IMR-90 (cell line): ENCODE results near the gene RNU5D-1. TPM values are rescaled to one million over a fixed set of nuclear protein-coding genes. Genes with fewer than 3 reads are reported as not detected.

Source experiments
- ATAC-seq: fragments of 200-7000 bp; cut with Tn5 transposase; 2 replicates; pipeline ENCODE4 v1.9.1; 2020; ENCODE audit warnings: low read depth, mild to moderate bottlenecking, moderate library complexity
- BruUV-seq: library from RNA; stranded (reverse); fragments of 400-500 nt; replicated peaks from 2 replicates; lab custom pipeline; 2021; lab: Mats Ljungman, UMichigan
- CTCF ChIA-PET: fragments of 300-600 bp; formaldehyde crosslinking; extraction: SDS; loops from one replicate; lab custom pipeline; 2021; ENCODE audit warnings: antibody characterized with exemption; lab: Yijun Ruan, JAX
- POLR2A ChIA-PET: fragments of 300-600 bp; sonication (Branson Sonifier 250); formaldehyde crosslinking; loops from one replicate; lab custom pipeline; 2022; ENCODE audit warnings: antibody characterized with exemption; ENCODE audit not compliant: unreplicated experiment; lab: Charles Lee
- DNase-seq: peaks from one replicate; pipeline ENCODE4 v3.0.0; 2013
- H2AFZ ChIP-seq: replicated peaks from 2 replicates; pipeline ENCODE3; 2013; ENCODE audit warnings: low read length, mild to moderate bottlenecking; ENCODE audit not compliant: poor library complexity
- H2AK5ac ChIP-seq: 2 replicates; pipeline ENCODE4 v1.6.1; 2013; ENCODE audit warnings: low read depth, low read length, inconsistent platforms
- H2AK9ac ChIP-seq: replicated peaks from 2 replicates; pipeline ENCODE3; 2013; ENCODE audit warnings: mild to moderate bottlenecking, low read depth, low read length, moderate library complexity; ENCODE audit not compliant: poor library complexity
- H2BK120ac ChIP-seq: 2 replicates; pipeline ENCODE4 v1.6.1; 2013; ENCODE audit warnings: low read depth, low read length, inconsistent platforms
- H2BK15ac ChIP-seq: 3 replicates; pipeline ENCODE4 v1.6.1; 2013; ENCODE audit warnings: low read depth, low read length, inconsistent platforms
- H2BK20ac ChIP-seq: 2 replicates; pipeline ENCODE4 v1.6.1; 2013; ENCODE audit warnings: low read depth, mild to moderate bottlenecking, inconsistent platforms, low read length, moderate library complexity
- H2BK5ac ChIP-seq: 2 replicates; pipeline ENCODE4 v1.6.1; 2013; ENCODE audit warnings: mild to moderate bottlenecking, low read depth, low read length, inconsistent platforms; ENCODE audit not compliant: poor library complexity, severe bottlenecking
- H3K14ac ChIP-seq: replicated peaks from 2 replicates; pipeline ENCODE4 v1.6.1; 2013; ENCODE audit warnings: low read depth, low read length, inconsistent platforms
- H3K18ac ChIP-seq: 2 replicates; pipeline ENCODE4 v1.6.1; 2013; ENCODE audit warnings: low read depth, low read length, control low read depth
- H3K23ac ChIP-seq: 2 replicates; pipeline ENCODE4 v1.6.1; 2013; ENCODE audit warnings: low read depth, low read length, inconsistent platforms
- H3K27ac ChIP-seq: 2 replicates; pipeline ENCODE4 v1.5.1; 2013; ENCODE audit warnings: mild to moderate bottlenecking, control low read depth, low read length; ENCODE audit not compliant: insufficient read depth
- H3K27me3 ChIP-seq: 2 replicates; pipeline ENCODE4 v1.6.1; 2013; ENCODE audit warnings: low read length; ENCODE audit not compliant: control insufficient read depth, insufficient read depth
- H3K36me3 ChIP-seq: 2 replicates; pipeline ENCODE4 v1.6.1; 2013; ENCODE audit warnings: low read length, mixed read lengths; ENCODE audit not compliant: control insufficient read depth, insufficient read depth
- H3K4ac ChIP-seq: 2 replicates; pipeline ENCODE4 v1.6.1; 2013; ENCODE audit warnings: low read depth, low read length, inconsistent platforms
- H3K4me1 ChIP-seq: 2 replicates; pipeline ENCODE4 v1.6.1; 2013; ENCODE audit warnings: low read length, mixed read lengths; ENCODE audit not compliant: control insufficient read depth, insufficient read depth
- H3K4me2 ChIP-seq: 2 replicates; pipeline ENCODE4 v1.6.1; 2013; ENCODE audit warnings: low read depth, mild to moderate bottlenecking, control low read depth, low read length, moderate library complexity
- H3K4me3 ChIP-seq: 2 replicates; pipeline ENCODE4 v1.5.1; 2013; ENCODE audit warnings: low read depth, mild to moderate bottlenecking, control low read depth, low read length, moderate library complexity; ENCODE audit not compliant: insufficient read depth
- H3K56ac ChIP-seq: 2 replicates; pipeline ENCODE4 v1.6.1; 2013; ENCODE audit warnings: low read length, inconsistent platforms; ENCODE audit not compliant: insufficient read depth; ENCODE audit errors: extremely low read depth
- H3K79me1 ChIP-seq, 2 experiments: 2 replicates each; pipeline ENCODE4 v1.6.1; 2013; ENCODE audit warnings: low read length in 2 of 2, inconsistent platforms in 1 of 2, low read depth in 1 of 2
- H3K9ac ChIP-seq: 2 replicates; pipeline ENCODE4 v1.6.1; 2013; ENCODE audit warnings: low read depth, low read length, control low read depth
- H3K9me1 ChIP-seq: 2 replicates; pipeline ENCODE4 v1.6.1; 2013; ENCODE audit warnings: low read length, inconsistent platforms; ENCODE audit not compliant: insufficient read depth
- H3K9me3 ChIP-seq: 2 replicates; pipeline ENCODE4 v1.6.1; 2013; ENCODE audit warnings: low read length; ENCODE audit not compliant: control insufficient read depth, insufficient read depth
- H4K20me1 ChIP-seq: 2 replicates; pipeline ENCODE4 v1.6.1; 2013; ENCODE audit warnings: low read length, inconsistent platforms; ENCODE audit not compliant: insufficient read depth
- H4K5ac ChIP-seq: 2 replicates; pipeline ENCODE4 v1.6.1; 2013; ENCODE audit warnings: mild to moderate bottlenecking, low read depth, low read length, control low read depth
- H4K8ac ChIP-seq, 2 experiments: 2 replicates each; pipeline ENCODE4 v1.6.1; 2013; ENCODE audit warnings: low read depth in 2 of 2, low read length in 2 of 2, control low read depth in 1 of 2, inconsistent platforms in 1 of 2
- H4K91ac ChIP-seq: 2 replicates; pipeline ENCODE4 v1.6.1; 2013; ENCODE audit warnings: low read depth, low read length, inconsistent platforms; ENCODE audit not compliant: insufficient read depth
- BHLHE40 ChIP-seq: fragments of 150-350 bp; IDR thresholded peaks from 2 replicates; pipeline ENCODE4 v1.6.1; 2016; ENCODE audit warnings: mild to moderate bottlenecking, low read depth, low read length
- CEBPB ChIP-seq: IDR thresholded peaks from 2 replicates; pipeline ENCODE4 v1.6.1; 2012; ENCODE audit warnings: low read depth, low read length, improper control_type of control experiment
- CHD1 ChIP-seq: IDR thresholded peaks from 2 replicates; pipeline ENCODE4 v1.6.1; 2012; ENCODE audit warnings: low read depth, low read length, improper control_type of control experiment
- CTCF ChIP-seq: conservative IDR thresholded peaks from 2 replicates; pipeline ENCODE4 v1.5.1; 2012; ENCODE audit warnings: mild to moderate bottlenecking, low read depth, low read length, improper control_type of control experiment
- ELK1 ChIP-seq: fragments of 150-350 bp; IDR thresholded peaks from 2 replicates; pipeline ENCODE4 v1.6.1; 2016; ENCODE audit warnings: low read depth, mild to moderate bottlenecking, low read length, moderate library complexity, borderline replicate concordance
- FOS ChIP-seq: fragments of 150-350 bp; IDR thresholded peaks from 2 replicates; pipeline ENCODE4 v1.6.1; 2016; ENCODE audit warnings: low read depth, low read length
- MAFK ChIP-seq: IDR thresholded peaks from 2 replicates; pipeline ENCODE4 v1.6.1; 2012; ENCODE audit warnings: low read depth, low read length, improper control_type of control experiment
- MAZ ChIP-seq: IDR thresholded peaks from 2 replicates; pipeline ENCODE4 v1.6.1; 2012; ENCODE audit warnings: low read depth, mild to moderate bottlenecking, low read length, improper control_type of control experiment, moderate library complexity, borderline replicate concordance
- MXI1 ChIP-seq: IDR thresholded peaks from 2 replicates; pipeline ENCODE4 v1.6.1; 2012; ENCODE audit warnings: low read depth, mild to moderate bottlenecking, low read length, moderate library complexity, borderline replicate concordance
- NFE2L2 ChIP-seq: fragments of 150-350 bp; IDR thresholded peaks from 2 replicates; pipeline ENCODE4 v1.6.1; 2016; ENCODE audit warnings: low read depth, mild to moderate bottlenecking, low read length
- POLR2A ChIP-seq: IDR thresholded peaks from 2 replicates; pipeline ENCODE4 v1.6.1; 2012; ENCODE audit warnings: mild to moderate bottlenecking, low read depth, low read length
- RAD21 ChIP-seq: IDR thresholded peaks from 2 replicates; pipeline ENCODE4 v1.6.1; 2012; ENCODE audit warnings: low read length, improper control_type of control experiment
- RCOR1 ChIP-seq: IDR thresholded peaks from 2 replicates; pipeline ENCODE4 v1.6.1; 2012; ENCODE audit warnings: mild to moderate bottlenecking, low read length, improper control_type of control experiment; ENCODE audit not compliant: insufficient replicate concordance
- RFX5 ChIP-seq: IDR thresholded peaks from 2 replicates; pipeline ENCODE4 v1.8.0; 2012; ENCODE audit warnings: low read depth, mild to moderate bottlenecking, low read length, moderate library complexity
- SMC3 ChIP-seq: fragments of 150-350 bp; IDR thresholded peaks from 2 replicates; pipeline ENCODE4 v1.6.1; 2016; ENCODE audit warnings: low read depth, mild to moderate bottlenecking, antibody characterized with exemption, low read length, moderate library complexity
- USF2 ChIP-seq: fragments of 150-350 bp; IDR thresholded peaks from 2 replicates; pipeline ENCODE4 v1.6.1; 2017; ENCODE audit warnings: mild to moderate bottlenecking, antibody characterized with exemption, low read length, low read depth
- WGBS, 2 experiments: methylation state at CpG; one replicate each; pipeline versions ENCODE4 v1.1.5 to v1.1.7; 2013; ENCODE audit warnings: missing lambda C conversion rate in 2 of 2; ENCODE audit not compliant: insufficient read length in 1 of 2; ENCODE audit errors: extremely low coverage in 2 of 2; 5-methylcytosine and 5-hydroxymethylcytosine counted together
- dilution Hi-C: fragments of 300-500 bp; cut with HindIII; formaldehyde crosslinking; loops from one replicate; pipeline ENCODE4 v1.14.3; 2018; ENCODE audit warnings: low sequenced_read_pairs; ENCODE audit not compliant: unreplicated experiment
- in situ Hi-C: fragments of 300-500 bp; cut with MboI; formaldehyde crosslinking; loops from 3 replicates; pipeline ENCODE4 v1.14.3; 2019; ENCODE audit warnings: low sequenced_read_pairs, inconsistent platforms, mixed read lengths
- intact Hi-C: fragments of 100-400 bp; cut with micrococcal nuclease; formaldehyde crosslinking; loops from 2 replicates; pipeline ENCODE4 v1.10.0; 2022
- polyA plus RNA-seq, 3 experiments: library from polyadenylated mRNA; depleted of rRNA; stranded (reverse); fragments of >200 nt; gene quantifications; 2 replicates each; pipeline ENCODE4 v1.2.3, GENCODE V29; 2012; ENCODE audit warnings: low replicate concordance in 1 of 3
- total RNA-seq: library from RNA; depleted of rRNA; stranded (reverse); fragments of >200 nt; gene quantifications from 2 replicates; pipeline ENCODE4 v1.2.3, GENCODE V29; 2012

Gene RNU5D-1
- total and polyA plus RNA-seq, 2 of the 4 experiments (the other 2 are of a cell fraction), result not detected

- Histone ChIP-seq H3K27ac (no peak overlapping the region), H4K20me1 (no peaks in the 10 kb centered on the region), H3K79me1 (no peaks in the 10 kb centered on the region; a peak in 1 of 4 replicates), H2BK5ac (no peak overlapping the region), H4K8ac (no peak overlapping the region), H3K9me1 (peaks cover 2% of the 10 kb centered on the region; the same call in 1 of the 2 replicates), H3K4me1 (peaks cover 5% of the 10 kb centered on the region), H2AK5ac (no peak overlapping the region), H3K14ac (no peak overlapping the region), H2BK15ac (no peak overlapping the region), H3K27me3 (peaks cover 2% of the 10 kb centered on the region; the same call in 1 of the 2 replicates), H3K36me3 (no peaks in the 10 kb centered on the region), H3K9me3 (no peaks in the 10 kb centered on the region), H3K4me2 (no peak overlapping the region; the same call in 1 of the 2 replicates), H2AK9ac (peak overlapping the region; percentile 57), H2BK20ac (no peak overlapping the region), H2BK120ac (no peak overlapping the region), H2AFZ (no peak overlapping the region), H3K9ac (no peak overlapping the region), H3K18ac (no peak overlapping the region), H3K4ac (0 out of 2 replicates have a peak overlapping the region, but pooled peaks have one; percentile 29), H3K23ac (no peak overlapping the region), H4K5ac (no peak overlapping the region), H3K56ac (no peak overlapping the region), H3K4me3 (no peak overlapping the region), H4K91ac (no peak overlapping the region)
- CTCF ChIA-PET, result interaction anchor here (1.1 kb wide), 1 partner anchor 22 kb away, joined by 3 read pairs; no protein-coding TSS in a partner anchor
- BruUV-seq, result no TSS peak
- no peak for ATAC-seq
- DNase-seq, result no peak
- no peak for TF ChIP-seq MAFK
- TF ChIP-seq RCOR1, result no peak
- no peak for TF ChIP-seq BHLHE40
- TF ChIP-seq FOS, result no peak
- no peak for TF ChIP-seq CEBPB
- TF ChIP-seq MXI1, result no peak
- TF ChIP-seq RFX5, result no peak
- no peak for TF ChIP-seq POLR2A
- no peak for TF ChIP-seq RAD21
- no peak for TF ChIP-seq CHD1
- TF ChIP-seq SMC3, result no peak
- TF ChIP-seq MAZ, result no peak
- TF ChIP-seq ELK1, result no peak
- no peak for TF ChIP-seq NFE2L2
- TF ChIP-seq USF2, result no peak
- TF ChIP-seq CTCF, result no peak
- intact Hi-C loops, result loop anchor here (5.0 kb wide), 1 partner anchor 584 kb away; no protein-coding TSS in a partner anchor
- WGBS, 2 experiments, result 81% methylated on average over 5 of the region's 6 CpGs; no CpG with 5 or more reads in 1 of the 2 experiments
- in situ Hi-C loops, result no loop called here
- POLR2A ChIA-PET, result interaction anchor here (0.7 kb wide), 1 partner anchor 505 kb away, joined by 3 read pairs; the partner anchor contains the start of gene DMAP1
- dilution Hi-C loops, result no loop called here
Observed at GRCh38 chr1:44718091-44718490, 12.9 kb downstream of the RNU5D-1 start.
